SK-N-MC (cell line): ENCODE measurements around the gene NFKB1.

Experiments
- EZH2 ChIP-seq: fragments of 200-600 bp; sonication (generic); IDR thresholded peaks from one replicate; pipeline ENCODE4 v1.6.1; 2017; ENCODE audit warnings: antibody characterized with exemption
- FOXP2 ChIP-seq: optimal IDR thresholded peaks from 2 replicates; pipeline ENCODE3; 2011; ENCODE audit warnings: mild to moderate bottlenecking, moderate library complexity; ENCODE audit not compliant: insufficient read depth; ENCODE audit errors: extremely low read length, control extremely low read depth
- POLR2AphosphoS5 ChIP-seq: IDR thresholded peaks from 2 replicates; pipeline ENCODE4 v1.6.1; 2012; ENCODE audit warnings: mild to moderate bottlenecking, low read depth, low read length, borderline replicate concordance

DNA sequence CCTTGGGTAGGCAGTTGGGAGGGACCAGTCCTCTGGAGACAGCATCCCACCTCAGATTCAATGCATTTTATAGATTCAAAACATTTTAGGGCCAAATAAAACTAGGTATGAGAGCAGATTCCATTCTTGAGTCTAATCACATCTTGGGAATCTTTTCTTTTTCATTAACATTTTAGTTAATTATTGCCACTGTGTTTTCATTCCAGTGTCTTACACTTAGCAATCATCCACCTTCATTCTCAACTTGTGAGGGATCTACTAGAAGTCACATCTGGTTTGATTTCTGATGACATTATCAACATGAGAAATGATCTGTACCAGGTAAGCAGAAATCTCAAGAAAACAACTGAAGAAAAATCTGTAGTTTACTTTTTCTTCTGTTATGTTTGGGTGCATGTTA is 99.5 kb downstream of the NFKB1 start:
- no peak for TF ChIP-seq EZH2
- no peak for TF ChIP-seq POLR2AphosphoS5
- TF ChIP-seq FOXP2 = no peak
